Measurements from ENCODE around the gene TTC38.
"Not testable (repeated sequence)": the region's sequence is repeated elsewhere in the genome, so short reads cannot be mapped to it uniquely, and the experiment has no call there.

Gene TTC38

DNA sequence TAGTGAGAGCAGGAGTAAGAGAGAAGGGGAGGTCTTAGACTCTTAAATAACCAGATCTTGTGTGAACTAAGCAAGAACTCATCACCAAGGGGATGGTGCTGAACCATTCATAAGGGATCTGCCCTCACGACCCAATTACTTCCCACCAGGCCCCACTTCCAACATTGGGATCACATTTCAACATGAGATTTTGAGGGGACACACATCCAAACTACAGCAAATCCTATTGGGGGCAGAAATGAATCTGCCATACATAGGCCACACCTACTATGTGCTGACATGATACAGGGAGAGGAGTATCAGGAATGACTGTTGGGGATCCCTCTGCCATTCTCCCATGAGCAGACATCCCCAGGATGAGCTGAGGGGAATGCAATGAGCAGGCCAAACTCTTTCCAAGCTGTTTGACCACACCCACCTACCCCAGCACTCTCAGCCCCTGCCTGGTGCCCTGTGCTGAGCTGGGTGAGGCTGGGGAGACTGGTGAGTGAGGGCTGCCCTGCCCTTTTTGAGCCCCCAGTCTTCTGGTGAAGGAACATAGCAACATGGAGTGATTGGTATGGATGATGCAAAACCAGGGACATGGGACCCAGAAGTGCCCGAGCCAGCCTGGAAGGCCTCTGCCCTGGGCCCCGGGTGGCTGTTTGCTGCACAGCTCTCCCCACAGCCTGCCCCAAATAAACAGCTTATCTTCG is 27.6 kb downstream of the TTC38 start:
- no peak for DNase-seq (ENCODE audit: low read depth, low spot score)

DNA sequence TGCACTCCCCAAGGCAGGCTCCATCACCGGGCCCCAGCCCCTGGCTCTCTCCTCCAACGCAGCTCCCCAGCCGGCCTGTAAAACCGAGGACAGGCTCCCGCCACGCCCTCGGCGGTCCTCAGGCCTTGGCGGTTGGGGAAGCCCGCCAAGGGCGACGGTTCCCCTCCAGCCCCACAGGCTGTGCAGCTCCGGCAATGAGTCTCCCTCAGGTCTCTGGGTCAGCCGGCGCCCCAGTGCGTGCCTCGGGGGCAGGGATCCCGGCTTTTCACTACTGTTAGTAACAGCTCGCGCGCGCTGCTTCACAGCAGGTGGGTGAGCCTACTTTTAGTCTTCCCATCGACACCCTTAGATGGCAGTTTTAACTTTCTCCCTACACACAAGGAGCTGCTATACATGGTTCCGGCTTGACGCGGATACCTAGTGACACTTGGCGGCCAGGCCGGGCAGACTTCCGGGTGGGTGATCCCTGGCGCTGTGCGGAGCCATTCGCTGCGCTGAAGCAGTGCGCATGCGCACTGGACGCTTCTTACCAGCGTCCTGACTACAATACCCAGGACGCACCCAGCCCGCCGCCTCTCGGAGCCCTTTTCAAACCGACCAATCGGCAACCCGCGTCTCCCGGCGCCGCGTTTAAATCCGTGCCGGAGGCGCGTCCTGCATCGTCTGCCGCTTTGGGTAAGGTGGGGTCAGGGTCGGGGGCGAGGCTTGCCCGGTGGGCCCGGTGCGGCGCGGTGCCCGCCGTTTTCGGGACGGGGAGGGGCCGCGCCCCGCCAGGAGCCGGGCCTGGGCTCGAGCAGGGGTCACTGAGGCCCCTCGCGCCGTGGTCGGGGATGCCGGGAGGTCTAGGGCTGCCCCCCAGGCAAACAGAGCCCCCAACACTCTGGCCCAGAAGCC is 28.7 kb downstream of the TTC38 start, which contains the start of gene GTSE1:
GTSE1 (plus strand) TSS at position 614 of the 894 bp plus-strand sequence. CDS start 531 bp downstream, outside the sequence.
- DNase-seq (ENCODE audit: low read depth, low spot score), result peak; percentile 99

DNA sequence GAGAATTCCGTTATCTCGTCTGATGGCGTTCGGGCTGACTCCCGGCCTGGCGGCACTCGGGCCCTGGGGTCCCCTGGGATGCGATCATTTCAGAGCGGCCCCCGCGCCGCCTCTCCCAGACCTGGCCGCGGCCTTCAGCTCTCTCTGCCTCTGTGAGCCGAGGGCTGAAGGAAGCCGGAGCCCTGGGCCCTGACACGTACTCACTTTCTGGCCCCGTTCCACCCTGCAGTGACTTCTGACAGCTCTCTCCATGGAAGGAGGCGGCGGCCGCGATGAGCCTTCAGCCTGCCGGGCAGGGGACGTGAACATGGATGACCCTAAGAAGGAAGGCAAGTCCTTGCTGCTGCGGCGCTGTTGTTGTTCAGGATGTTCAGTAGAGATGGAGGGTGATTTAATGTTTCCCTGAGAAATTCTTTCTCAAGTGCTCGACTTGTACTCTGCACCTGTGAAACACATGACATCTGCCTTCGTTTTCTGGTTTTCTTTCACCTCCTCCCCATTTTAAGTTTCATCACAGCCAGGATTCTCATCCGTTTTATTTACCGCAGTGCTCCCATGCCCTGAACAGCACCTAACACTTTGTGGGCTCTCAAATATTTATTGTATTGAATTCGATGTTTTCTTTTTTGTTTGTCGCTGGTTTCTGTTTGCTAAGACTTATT is 29.5 kb downstream of the TTC38 start:
- DNase-seq (ENCODE audit: low read depth, low spot score), result peak; percentile 50

DNA sequence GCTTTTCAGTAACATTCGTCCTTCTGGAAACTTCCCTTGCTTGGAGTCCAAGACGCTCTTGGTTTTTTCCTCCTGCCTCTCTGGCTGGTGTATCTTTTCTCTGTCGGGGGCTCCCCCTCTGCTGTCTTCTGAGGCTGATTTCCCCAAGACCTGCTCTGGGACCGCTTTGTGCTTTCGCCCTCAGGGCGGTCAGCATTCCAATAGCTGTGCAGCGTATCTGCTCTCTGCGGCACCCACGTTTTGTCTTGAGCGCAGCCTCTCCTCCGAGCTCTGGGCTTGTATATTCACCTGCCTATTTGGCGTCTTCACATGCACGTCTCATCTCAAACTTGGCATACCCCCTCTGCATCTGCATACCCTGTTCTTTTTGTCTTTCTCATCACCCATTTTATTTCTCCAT is 31.3 kb downstream of the TTC38 start:
- no peak for DNase-seq (ENCODE audit: low read depth, low spot score)

DNA sequence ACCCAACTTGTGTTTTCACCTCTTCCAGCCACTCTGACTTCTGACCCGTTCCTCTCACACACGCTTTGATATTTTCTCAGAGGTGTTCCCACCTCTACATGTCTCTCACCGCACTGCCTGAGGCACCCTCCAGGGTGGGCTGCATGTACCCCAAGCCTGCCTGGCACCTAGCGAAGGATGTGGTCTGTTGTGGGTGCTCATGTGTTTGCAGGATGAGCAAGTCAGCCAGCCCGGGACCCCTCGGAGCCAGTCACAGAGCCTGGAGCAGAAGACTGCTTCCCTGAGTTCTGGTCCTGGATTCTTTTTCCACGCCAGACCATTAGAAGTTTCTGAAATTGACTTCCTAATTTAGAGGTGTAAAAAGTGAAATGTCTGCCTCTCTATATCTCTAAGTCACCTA is 32.7 kb downstream of the TTC38 start:
- no peak for DNase-seq (ENCODE audit: low read depth, low spot score)

DNA sequence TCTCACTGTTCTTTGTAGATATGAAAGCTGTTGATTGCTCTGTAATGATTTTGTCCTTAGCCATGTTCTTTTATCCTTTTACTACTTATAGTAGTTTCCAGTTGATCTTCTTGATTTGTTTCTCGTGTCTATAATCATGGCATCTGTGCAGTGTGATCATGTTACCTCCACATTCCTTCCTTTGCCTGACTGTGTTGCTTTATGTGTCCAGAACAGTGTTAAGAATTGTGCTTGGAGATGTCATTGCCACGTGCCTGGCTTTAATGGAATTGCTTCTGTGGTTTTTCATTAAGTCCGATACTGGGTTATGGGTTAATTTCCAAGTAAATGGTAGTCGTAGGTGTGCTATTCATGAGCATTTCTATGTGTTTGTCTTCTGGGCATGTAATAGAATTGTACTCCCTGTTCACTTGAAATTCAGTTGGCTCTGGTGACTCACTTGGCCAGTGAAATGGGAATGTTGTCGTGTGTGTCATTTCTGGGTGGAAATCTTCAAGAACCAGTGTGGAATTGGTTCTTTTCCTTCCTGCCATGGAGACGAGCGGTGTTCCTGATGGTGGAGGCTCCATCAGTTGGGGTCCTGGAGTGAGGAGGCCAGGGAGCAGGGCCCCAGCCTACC is 35.6 kb downstream of the TTC38 start:
- DNase-seq (ENCODE audit: low read depth, low spot score), result peak; percentile 60

DNA sequence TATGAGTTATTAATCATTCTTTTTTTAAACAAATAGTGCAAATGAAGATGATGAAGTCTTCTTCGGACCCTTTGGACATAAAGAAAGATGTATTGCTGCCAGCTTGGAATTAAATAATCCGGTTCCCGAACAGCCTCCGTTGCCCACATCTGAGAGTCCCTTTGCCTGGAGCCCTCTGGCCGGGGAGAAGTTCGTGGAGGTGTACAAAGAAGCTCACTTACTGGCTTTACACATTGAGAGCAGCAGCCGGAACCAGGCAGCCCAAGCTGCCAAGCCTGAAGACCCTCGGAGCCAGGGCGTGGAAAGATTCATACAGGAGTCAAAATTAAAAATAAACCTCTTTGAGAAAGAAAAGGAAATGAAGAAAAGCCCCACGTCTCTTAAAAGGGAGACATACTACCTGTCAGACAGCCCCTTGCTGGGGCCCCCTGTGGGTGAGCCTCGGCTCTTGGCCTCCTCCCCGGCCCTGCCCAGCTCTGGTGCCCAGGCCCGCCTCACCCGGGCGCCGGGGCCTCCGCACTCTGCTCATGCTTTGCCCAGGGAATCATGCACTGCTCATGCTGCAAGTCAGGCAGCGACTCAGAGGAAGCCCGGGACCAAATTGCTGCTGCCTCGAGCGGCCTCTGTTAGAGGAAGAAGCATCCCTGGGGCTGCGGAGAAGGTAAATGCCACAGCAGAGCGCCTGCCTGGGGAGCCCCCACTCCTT is 40.6 kb downstream of the TTC38 start:
- DNase-seq (ENCODE audit: low read depth, low spot score), result no peak

DNA sequence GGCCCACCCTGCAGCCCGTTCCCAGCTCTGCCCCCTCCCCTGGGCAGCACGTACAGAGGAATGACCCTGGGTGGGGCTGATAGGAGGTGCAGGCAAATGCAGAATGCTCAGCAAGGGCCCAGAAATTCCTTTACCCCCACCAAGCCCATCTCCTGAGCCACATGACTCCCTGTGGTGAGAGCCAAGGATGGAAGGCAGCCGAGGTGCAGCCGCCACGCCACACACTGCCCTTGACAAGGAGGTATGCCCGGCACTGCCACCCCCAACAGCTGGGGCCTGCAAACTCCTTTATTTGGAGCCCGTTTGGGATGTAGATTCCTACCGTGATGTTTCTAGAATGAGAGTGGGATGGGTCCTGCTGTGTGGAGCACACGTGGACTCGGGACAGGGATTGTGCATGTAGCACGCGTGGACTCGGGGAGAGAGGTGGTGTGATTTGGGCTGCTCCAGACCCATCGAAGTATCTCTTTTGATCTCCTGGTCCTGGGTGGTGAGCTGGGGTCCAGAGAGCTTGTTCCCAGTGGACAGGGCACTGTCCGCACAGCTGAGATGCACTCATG is 41.8 kb downstream of the TTC38 start:
- no peak for DNase-seq (ENCODE audit: low read depth, low spot score)

DNA sequence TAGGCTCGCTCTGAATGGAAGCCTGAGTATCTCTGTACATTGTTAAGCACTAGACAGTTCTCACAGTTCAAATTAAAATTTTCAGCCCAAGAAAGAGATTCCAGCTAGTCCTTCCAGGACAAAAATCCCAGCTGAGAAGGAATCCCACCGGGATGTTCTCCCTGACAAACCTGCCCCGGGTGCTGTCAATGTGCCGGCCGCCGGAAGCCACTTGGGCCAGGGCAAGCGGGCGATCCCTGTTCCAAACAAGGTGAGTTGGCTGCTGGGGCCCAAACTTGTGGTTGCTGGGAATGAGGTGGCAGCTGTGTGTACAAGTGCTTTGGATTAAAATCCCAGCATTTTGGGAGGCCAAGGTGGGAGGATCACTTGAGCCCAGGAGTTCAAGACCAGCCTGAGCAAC is 44.2 kb downstream of the TTC38 start:
- DNase-seq (ENCODE audit: low read depth, low spot score), result no peak

DNA sequence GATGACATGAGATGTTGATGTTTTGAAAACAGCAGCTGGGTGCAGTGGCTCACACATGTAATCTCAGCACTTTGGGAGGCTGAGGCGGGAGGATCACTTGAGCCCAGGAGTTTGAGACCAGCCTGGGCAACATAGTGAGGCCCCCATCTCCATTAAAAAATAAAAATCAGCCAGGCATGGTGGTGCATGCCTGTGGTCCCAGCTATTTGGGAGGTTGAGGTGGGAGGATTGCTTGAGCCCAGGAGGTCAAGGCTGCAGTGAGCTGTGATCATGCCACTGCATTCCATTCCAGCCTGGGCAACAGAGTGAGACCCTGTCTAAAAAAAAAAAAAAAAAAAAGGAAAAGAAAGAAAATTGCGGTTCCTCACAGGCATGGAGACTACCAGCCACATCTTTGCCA is 45.0 kb downstream of the TTC38 start:
- DNase-seq (ENCODE audit: low read depth, low spot score), result not testable (repeated sequence)

DNA sequence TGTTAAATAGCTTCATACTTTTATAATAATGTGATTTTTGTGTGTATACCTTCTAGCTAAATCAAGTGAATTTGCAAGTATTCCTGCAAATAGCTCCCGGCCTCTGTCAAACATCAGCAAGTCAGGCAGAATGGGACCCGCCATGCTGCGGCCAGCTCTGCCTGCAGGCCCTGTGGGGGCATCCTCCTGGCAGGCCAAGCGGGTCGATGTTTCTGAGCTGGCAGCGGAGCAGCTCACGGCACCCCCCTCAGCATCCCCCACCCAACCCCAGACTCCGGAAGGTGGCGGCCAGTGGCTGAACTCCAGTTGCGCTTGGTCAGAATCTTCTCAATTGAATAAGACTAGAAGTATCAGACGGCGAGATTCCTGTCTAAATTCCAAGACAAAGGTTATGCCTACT is 48.2 kb downstream of the TTC38 start:
- DNase-seq (ENCODE audit: low read depth, low spot score), result no peak

DNA sequence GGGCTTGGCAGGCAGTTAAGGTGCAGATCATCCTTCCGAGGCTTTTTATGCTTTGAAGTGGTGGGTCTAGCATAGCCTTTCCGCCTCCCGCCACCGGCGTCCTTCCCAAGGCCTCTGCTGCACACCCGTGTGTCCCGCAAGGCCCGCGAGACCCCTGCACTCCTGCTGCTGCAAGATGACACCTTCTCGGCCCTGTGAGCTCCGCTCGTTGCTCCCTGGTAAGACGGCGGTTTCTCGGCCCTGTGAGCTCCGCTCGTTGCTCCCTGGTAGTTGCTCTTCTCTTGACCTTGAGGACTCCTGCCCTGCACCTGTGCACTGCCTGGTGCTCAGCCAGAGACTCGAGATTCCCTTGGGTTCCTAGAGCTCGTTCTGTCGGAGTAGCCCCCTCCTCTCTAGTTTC is 49.8 kb downstream of the TTC38 start:
- DNase-seq (ENCODE audit: low read depth, low spot score), result no peak

DNA sequence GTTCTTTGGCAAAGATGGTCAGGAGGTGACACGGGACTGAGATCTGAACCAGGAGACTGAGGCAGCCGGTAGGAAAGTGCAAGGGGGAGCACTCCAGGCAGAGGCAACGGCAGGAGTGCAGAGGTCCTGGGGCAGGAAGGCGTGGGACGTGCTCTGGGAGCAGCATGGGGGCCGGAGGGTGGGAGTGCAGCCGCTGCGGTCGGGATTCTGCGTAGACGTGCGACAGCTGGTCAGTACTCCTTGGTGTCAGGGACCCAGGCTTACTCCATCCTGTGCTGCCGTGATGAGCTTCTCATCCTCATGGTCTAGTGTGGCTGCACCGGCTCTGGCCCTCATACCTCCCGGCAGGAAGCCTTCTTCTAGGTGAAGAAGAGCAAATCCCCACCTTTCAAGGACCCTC is 50.8 kb downstream of the TTC38 start:
- no peak for DNase-seq (ENCODE audit: low read depth, low spot score)

DNA sequence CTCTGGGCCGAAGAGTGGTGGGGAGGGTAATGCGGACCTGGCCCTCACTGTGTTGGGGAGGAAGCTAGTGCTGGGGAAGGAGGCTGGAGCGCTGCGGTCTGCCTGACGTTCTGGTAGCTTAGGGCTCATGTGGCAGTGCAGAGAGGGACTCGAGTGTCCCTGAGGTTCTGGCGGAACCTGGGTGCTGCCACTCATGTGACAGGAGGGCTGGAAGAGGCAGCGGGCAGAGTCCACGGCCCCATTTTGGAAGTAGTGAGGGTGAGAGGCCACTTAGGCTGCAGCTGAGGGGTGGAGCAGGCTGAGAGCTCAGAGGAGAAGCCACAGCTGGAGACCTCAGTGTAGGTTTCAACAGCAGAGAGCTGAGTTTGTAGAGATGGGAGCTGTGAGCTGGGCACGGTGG is 51.5 kb downstream of the TTC38 start:
- no peak for DNase-seq (ENCODE audit: low read depth, low spot score)

DNA sequence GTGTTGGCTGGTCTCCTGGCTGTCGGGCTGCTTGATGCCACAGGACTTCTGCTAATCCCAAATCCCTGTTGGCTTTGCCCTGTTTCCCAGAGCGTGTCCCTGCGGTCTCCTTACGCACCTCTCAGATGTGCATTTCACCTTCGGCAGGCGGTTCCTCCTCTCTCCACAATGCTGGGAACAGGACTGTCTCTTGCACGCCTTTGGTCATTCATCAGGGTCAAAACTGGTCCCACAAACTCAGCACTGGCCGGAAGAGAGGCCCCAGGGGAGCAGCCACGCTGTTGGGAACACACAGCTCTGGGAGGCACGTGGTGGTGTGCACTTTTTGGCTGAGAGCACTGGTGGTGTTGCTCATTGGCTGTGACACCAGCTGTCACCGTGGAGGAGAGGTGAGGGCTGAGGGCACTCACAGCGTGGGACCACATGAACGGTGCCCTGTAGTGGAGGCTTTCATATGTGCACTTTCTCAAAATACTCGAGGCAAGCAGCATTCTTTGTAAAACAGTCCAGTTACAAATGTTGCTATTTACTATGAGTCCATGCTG is 52.4 kb downstream of the TTC38 start:
- no peak for DNase-seq (ENCODE audit: low read depth, low spot score)

DNA sequence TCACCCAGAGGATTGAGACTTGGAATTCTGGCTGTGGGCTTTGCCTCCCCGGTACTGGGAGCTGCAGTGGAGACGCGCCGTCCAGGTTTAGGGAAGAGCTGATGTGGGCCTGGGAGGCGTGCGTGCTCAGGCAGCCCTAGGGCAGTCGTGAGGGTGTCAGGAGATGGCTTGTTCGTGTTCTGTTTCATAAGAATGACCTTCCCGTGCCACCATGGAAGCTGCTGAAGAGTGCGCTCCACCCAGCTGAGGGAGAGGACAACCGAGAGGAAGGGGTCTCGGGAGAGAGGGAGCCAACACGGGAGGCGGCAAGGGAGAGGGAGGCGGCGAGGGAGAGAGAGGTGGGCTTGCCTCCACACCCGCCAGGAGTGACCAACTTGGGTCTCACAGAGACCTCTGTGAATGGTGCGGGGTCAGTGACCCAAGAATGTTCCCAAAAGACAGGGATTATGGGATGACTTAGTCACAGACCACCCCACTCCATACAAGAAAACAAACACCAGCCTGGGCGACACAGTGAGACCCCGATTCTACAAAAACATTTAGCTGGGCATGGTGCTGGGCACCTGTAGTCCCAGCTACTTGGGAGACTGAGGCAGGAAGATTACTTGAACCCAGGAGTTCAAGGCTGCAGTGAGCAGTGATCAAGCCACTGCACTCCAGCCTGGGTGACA is 53.0 kb downstream of the TTC38 start:
- DNase-seq (ENCODE audit: low read depth, low spot score), result no peak

DNA sequence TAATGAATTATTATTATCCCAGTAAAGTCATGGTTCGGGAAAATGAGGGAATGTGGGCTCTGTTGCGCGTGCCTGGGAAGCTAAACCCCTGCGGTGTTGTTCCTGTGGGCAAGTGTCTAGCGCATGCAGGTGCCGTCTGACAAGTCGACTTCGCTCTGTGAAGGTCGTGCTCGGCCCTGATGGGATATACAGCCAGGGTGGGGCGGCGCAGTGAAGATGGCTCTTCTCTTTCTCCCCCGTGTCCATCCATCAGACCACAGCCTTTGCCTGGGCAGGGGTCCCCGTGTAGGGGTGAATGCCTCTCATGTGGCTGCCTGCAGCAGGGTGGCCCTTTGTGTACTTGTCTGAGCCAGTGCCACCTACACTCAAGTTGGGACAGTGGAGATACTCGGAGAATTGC is 54.9 kb downstream of the TTC38 start:
- no peak for DNase-seq (ENCODE audit: low read depth, low spot score)

DNA sequence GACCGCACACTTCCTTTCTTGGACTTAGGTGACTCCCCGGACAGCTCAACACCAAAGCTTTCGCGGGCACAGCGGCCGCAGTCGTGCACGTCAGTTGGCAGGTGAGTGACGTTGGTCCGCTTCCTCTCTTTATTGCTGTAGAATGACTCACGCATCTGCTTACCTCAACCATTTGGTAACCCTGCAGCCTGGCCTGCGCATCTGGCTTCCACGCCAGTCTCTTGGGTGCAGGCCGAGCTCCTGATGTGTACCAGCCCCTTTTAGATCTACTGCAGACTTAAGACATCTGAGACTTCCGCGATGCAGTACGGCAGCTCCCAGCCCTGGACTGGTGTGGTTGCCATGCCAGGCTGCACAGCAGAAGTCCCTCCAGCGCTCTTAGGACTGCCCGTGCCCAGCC is 55.4 kb downstream of the TTC38 start:
- no peak for DNase-seq (ENCODE audit: low read depth, low spot score)

DNA sequence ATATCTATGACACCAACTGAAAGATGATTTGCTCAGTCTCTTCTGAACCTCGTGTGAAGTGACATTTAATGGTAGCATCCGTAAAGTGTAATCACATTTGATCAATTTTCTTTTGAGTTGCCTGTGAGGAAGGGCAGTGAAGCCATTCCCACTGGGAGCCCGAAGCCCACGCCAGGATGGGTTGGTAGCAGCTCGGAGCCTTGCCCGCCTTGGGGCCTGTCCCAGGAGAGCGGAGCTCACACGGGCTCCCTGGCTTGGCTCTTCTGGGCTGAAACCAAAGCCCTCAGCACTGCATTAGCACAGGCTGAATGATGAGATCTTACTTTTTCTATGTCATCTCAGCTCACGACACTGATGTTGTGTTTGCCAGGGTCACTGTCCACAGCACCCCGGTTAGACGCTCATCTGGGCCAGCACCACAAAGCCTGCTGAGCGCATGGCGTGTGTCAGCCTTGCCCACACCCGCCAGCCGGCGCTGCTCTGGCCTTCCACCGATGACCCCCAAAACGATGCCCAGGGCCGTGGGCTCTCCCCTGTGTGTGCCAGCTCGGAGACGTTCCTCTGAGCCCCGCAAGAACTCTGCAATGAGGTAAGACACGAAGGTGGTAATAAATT is 58.4 kb downstream of the TTC38 start:
- DNase-seq (ENCODE audit: low read depth, low spot score), result no peak

Measured in astrocyte of the hippocampus (primary cell).